ENCODE results near the gene SMKR1. TPM values are rescaled to one million over a fixed set of nuclear protein-coding genes. Genes with fewer than 3 reads are reported as not detected.

SMKR1 gene
- total RNA-seq, 2 donors from 2014 or later = 0.59 to 6.6 TPM

GRCh38 chr7:129560831-129561230 is 58.5 kb downstream of the SMKR1 start:
- no peaks in the 10 kb centered on the region for H3K4me1 ChIP-seq (replicated peaks)
- H3K27ac ChIP-seq = no peak overlapping the region
- WGBS = 51% methylated on average over 5 of the region's 5 CpGs
- no peak overlapping the region for H3K4me3 ChIP-seq
- no peak for TF ChIP-seq POLR2A (IDR thresholded peaks at IDR 0.05)
- TF ChIP-seq POLR2AphosphoS5 (IDR thresholded peaks at IDR 0.05) = no peak
- no peak for TF ChIP-seq CTCF (IDR thresholded peaks at IDR 0.05)
- no peak for DNase-seq (ENCODE audit: low spot score)
- H3K9me3 ChIP-seq = no peaks in the 10 kb centered on the region
- no peaks in the 10 kb centered on the region for H3K36me3 ChIP-seq
- intact Hi-C loops (cut with DNase I) = no loop called here
- no peaks in the 10 kb centered on the region for H3K27me3 ChIP-seq (replicated peaks; ENCODE audit: insufficient read depth)

- 64% methylated on average over 12 of the region's 12 CpGs for WGBS
- DNase-seq (ENCODE audit: low spot score) = no peak
- Histone ChIP-seq H3K4me1 (replicated peaks) (no peaks in the 10 kb centered on the region), H3K9me3 (no peaks in the 10 kb centered on the region), H3K27me3 (replicated peaks; ENCODE audit: insufficient read depth) (no peaks in the 10 kb centered on the region), H3K36me3 (no peaks in the 10 kb centered on the region), H3K4me3 (no peak overlapping the region), H3K27ac (no peak overlapping the region)
- no peak for TF ChIP-seq POLR2A (IDR thresholded peaks at IDR 0.05)
- no peak for TF ChIP-seq CTCF (IDR thresholded peaks at IDR 0.05)
- no peak for TF ChIP-seq POLR2AphosphoS5 (IDR thresholded peaks at IDR 0.05)
- intact Hi-C loops (cut with DNase I) = no loop called here
Measured at GRCh38 chr7:129561677-129562359, 59.5 kb downstream of the SMKR1 start.

Small RNA genes within 50 kb of the gene (small RNA-seq; reads per million reads assigned to genes)
- gene RNU1-72P (0 reads per million in 2 donors), gene SNRPGP3 (0 reads per million in 2 donors)

Other genes with a start within 250 kb of the SMKR1 start
- 1 to 10 TPM; 1.1 to 5.5 TPM for gene STRIP2, start 68.1 kb upstream of the SMKR1 start, total RNA-seq
- gene NRF1, start 109.2 kb downstream of the SMKR1 start, total RNA-seq = 10 to 100 TPM; 22.3 to 27.0 TPM